HL-60 (cell line): Measurements from ENCODE around the gene IKZF3.

ENCODE experiments used
- CTCF ChIP-seq: IDR thresholded peaks from one replicate; pipeline ENCODE4 v1.5.1; 2011; ENCODE audit warnings: low read length, control low read depth, inconsistent platforms; ENCODE audit not compliant: insufficient read depth
- GABPA ChIP-seq: IDR thresholded peaks from 2 replicates; pipeline ENCODE4 v1.6.1; 2012; ENCODE audit warnings: low read depth
- POLR2AphosphoS5 ChIP-seq: IDR thresholded peaks from 2 replicates; pipeline ENCODE4 v1.6.1; 2012; ENCODE audit warnings: low read depth
- SPI1 ChIP-seq: IDR thresholded peaks from 2 replicates; pipeline ENCODE4 v1.6.1; 2012; ENCODE audit warnings: low read depth, mild to moderate bottlenecking, borderline replicate concordance
- TF ChIP-seq, protein P1 (sequence below): IDR thresholded peaks from 2 replicates; pipeline ENCODE4 v1.6.1; 2012; ENCODE audit warnings: low read depth; ENCODE audit not compliant: insufficient replicate concordance

DNA sequence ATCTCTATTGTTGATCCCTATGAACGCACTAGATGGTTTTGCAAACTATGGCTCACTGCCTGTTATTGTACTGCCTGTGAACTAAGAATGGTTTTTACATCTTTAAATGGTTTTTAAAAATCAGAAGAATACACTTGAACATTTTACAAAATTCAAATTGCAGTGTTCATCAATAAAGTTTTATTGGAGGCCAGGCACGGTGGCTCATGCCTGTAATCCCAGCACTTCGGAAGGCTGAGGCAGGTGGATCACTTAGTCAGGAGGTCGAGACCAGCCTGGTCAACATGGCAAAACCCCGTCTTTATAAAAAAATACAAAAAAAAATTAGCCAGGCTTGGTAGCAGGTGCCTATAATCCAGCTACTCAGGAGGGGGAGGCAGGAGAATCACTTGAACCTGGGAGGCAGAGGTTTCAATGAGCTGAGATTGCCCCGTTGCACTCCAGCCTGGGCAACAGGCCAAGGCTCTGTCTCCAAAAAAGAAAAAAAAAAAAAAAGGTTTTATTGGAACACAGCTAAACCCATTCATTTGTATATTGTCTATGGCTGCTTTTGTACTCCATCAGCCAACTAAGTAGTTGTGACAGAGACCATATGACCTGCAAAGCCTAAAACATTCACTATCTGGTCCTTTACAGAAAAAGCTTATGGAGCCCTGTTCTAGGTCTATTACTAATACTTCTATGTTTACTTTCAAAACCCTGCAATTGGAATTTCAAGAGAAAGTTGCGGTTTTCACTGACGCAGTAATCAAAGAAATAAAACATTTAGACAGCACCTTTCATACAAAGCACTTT is 18.9 kb downstream of the IKZF3 start:
- TF ChIP-seq CTCF (no peak), SPI1 (no peak), POLR2AphosphoS5 (no peak), GABPA (no peak)
- TF ChIP-seq, protein P1, sequence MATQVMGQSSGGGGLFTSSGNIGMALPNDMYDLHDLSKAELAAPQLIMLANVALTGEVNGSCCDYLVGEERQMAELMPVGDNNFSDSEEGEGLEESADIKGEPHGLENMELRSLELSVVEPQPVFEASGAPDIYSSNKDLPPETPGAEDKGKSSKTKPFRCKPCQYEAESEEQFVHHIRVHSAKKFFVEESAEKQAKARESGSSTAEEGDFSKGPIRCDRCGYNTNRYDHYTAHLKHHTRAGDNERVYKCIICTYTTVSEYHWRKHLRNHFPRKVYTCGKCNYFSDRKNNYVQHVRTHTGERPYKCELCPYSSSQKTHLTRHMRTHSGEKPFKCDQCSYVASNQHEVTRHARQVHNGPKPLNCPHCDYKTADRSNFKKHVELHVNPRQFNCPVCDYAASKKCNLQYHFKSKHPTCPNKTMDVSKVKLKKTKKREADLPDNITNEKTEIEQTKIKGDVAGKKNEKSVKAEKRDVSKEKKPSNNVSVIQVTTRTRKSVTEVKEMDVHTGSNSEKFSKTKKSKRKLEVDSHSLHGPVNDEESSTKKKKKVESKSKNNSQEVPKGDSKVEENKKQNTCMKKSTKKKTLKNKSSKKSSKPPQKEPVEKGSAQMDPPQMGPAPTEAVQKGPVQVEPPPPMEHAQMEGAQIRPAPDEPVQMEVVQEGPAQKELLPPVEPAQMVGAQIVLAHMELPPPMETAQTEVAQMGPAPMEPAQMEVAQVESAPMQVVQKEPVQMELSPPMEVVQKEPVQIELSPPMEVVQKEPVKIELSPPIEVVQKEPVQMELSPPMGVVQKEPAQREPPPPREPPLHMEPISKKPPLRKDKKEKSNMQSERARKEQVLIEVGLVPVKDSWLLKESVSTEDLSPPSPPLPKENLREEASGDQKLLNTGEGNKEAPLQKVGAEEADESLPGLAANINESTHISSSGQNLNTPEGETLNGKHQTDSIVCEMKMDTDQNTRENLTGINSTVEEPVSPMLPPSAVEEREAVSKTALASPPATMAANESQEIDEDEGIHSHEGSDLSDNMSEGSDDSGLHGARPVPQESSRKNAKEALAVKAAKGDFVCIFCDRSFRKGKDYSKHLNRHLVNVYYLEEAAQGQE, result no peak
